ENCODE data around the gene VSIG8. TPM values are rescaled to one million over a fixed set of nuclear protein-coding genes. Genes with fewer than 3 reads are reported as not detected.

The VSIG8 gene
- total RNA-seq, 2 donors from 2014 or later, result not detected

DNA sequence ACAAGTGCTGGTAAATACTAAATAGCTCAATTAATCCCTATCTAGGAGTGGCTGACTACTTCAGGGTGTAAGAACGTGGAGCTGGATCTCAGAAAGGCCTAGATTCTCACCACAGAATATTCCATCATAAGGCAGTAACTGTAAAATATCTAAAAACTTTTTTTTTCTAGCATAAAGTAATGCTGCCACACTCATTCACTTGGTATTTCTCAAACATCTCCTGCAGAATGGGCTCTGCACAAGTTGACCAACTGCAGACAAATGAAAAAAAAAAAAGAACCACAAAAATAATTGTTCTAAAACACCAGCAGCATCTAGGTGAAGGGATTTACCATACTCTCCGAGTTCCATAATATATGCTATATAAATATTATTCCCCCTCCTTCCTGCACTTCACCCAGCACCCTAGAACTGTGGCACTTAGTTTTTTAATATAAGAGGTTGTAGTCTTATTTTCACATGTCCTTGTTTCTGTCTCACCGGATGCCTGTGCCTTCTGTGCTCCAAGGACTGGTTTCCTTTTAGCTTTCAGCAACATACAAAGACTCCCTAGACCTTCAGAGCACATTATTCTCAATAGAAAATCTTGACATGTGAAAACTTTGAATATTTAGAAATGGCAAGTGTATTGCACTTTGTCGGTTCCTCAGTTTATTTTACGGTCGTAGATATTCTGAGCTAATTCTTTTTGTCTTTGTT is 8.9 kb downstream of the VSIG8 start:
- H3K36me3 ChIP-seq (replicated peaks in 1 of 2; ENCODE audit: insufficient read depth in 1 of 2, low read depth in 2 of 2), result no peaks in the 10 kb centered on the region
- WGBS, 2 donors, result 18 to 20% methylated on average over 6 of the region's 6 CpGs
- no peaks in the 10 kb centered on the region for H3K9me3 ChIP-seq
- TF ChIP-seq POLR2A (IDR thresholded peaks at IDR 0.05), result no peak
- TF ChIP-seq, protein P1, sequence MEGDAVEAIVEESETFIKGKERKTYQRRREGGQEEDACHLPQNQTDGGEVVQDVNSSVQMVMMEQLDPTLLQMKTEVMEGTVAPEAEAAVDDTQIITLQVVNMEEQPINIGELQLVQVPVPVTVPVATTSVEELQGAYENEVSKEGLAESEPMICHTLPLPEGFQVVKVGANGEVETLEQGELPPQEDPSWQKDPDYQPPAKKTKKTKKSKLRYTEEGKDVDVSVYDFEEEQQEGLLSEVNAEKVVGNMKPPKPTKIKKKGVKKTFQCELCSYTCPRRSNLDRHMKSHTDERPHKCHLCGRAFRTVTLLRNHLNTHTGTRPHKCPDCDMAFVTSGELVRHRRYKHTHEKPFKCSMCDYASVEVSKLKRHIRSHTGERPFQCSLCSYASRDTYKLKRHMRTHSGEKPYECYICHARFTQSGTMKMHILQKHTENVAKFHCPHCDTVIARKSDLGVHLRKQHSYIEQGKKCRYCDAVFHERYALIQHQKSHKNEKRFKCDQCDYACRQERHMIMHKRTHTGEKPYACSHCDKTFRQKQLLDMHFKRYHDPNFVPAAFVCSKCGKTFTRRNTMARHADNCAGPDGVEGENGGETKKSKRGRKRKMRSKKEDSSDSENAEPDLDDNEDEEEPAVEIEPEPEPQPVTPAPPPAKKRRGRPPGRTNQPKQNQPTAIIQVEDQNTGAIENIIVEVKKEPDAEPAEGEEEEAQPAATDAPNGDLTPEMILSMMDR (IDR thresholded peaks at IDR 0.05), result no peak
- ATAC-seq, result no peak
- H3K4me3 ChIP-seq, result peak overlapping the region in 1 of 2 donors; percentile 57
- intact Hi-C loops (cut with DNase I), result no loop called here
- no peaks in the 10 kb centered on the region for H3K27me3 ChIP-seq
- peaks cover 18% of the 10 kb centered on the region for H3K4me1 ChIP-seq
- no peak for DNase-seq
- peak overlapping the region; percentile 92 to 94 (median 92) for H3K27ac ChIP-seq

DNA sequence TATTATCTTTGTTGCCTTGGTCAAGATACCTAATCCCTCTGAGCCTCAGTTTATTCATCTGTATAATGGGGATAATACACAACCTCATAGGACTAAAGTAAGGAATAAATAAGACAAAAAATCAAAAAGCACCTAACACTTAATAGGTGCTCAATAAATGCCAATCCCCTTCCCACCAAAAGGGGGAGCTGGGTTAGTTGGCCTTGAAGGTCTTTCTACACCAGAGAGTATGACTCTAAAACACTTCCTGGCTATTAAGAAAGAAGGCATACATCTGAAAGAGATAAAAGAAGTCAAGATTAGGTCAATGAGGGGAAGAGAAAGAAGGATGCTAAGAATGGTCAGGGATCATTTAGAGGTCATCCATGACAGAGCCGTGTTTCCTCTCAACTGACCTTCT is 11.1 kb downstream of the VSIG8 start:
- ATAC-seq, result no peak

DNA sequence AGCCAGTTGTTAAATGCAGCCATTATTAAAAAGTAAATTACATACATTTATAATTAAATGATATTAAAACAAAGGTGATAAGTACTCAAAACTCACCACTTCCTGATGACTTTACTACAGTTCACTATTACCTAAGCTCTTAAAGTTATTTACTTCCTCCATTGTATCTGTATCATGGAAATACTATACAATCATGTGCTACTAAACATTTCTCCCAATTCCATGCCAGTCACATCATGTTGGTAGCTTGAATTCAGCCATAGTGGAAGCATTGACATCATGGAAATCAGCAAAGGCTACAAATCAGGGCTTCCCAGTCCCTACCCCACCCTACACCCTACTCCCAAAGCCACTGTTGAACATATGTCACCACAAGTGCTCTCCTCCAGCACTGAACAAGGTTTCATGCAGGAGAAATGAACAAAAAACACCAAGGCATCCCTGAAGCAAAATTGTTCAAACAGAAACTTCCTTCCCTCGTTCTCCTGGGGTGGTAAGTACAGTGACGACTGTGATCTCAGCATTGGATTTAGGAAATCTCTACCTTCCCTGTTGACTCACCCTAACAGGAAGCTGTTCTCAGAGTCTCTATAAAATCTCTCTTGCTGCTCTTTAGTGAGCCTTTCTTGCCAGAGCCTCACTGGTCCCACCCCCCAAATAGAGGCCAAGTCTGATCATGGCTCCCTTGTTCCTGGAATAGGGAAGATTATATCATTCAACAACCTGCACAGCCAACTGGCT is 12.7 kb downstream of the VSIG8 start:
- H3K4me1 ChIP-seq, result peaks cover 12% of the 10 kb centered on the region
- DNase-seq, result no peak
- no peaks in the 10 kb centered on the region for H3K36me3 ChIP-seq (replicated peaks in 1 of 2; ENCODE audit: insufficient read depth in 1 of 2, low read depth in 2 of 2)

More for the DNA sequence above, 11.1 kb downstream of the VSIG8 start:
- Histone ChIP-seq H3K27ac (no peak overlapping the region), H3K4me3 (no peak overlapping the region), H3K36me3 (replicated peaks in 1 of 2; ENCODE audit: insufficient read depth in 1 of 2, low read depth in 2 of 2) (no peaks in the 10 kb centered on the region), H3K27me3 (no peaks in the 10 kb centered on the region), H3K4me1 (peaks cover 18% of the 10 kb centered on the region), H3K9me3 (no peaks in the 10 kb centered on the region)
- no peak for TF ChIP-seq POLR2A (IDR thresholded peaks at IDR 0.05)
- TF ChIP-seq, protein P1 (IDR thresholded peaks at IDR 0.05), result no peak
- DNase-seq, result no peak
- 63 to 82% methylated on average over 1 of the region's 1 CpG for WGBS, 2 donors
- intact Hi-C loops (cut with DNase I), result no loop called here

DNA sequence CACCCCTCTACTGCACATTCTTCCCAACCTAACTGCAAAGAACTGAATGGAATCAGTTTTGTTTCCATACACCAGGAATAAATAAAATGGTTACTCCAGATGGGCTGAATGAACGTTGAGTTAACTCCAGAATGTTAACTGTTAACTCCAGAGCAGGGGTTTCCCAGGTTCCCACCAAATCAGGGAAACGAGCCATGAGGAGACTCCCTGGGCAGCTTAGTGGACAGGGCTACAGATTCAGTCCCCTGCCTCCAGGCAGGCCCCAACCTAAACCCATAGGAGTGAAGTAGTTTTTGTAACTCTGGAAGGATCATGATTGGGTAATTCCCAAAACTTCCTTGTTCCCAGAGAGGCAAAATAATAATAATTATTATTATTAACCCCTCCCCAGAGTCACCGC is 14.1 kb downstream of the VSIG8 start:
- ATAC-seq (no peak), DNase-seq (no peak)
- Histone ChIP-seq H3K36me3 (replicated peaks in 1 of 2; ENCODE audit: insufficient read depth in 1 of 2, low read depth in 2 of 2) (no peaks in the 10 kb centered on the region), H3K27me3 (no peaks in the 10 kb centered on the region), H3K9me3 (no peaks in the 10 kb centered on the region), H3K27ac (no peak overlapping the region), H3K4me1 (peaks cover 5% of the 10 kb centered on the region), H3K4me3 (no peak overlapping the region)
- no peak for TF ChIP-seq POLR2A (IDR thresholded peaks at IDR 0.05)
- TF ChIP-seq, protein P1 (IDR thresholded peaks at IDR 0.05), result no peak
- 44 to 69% methylated on average over 3 of the region's 3 CpGs for WGBS, 2 donors
- intact Hi-C loops (cut with DNase I), result no loop called here

More for the DNA sequence above, 12.7 kb downstream of the VSIG8 start:
- Histone ChIP-seq H3K27me3 (no peaks in the 10 kb centered on the region), H3K4me3 (no peak overlapping the region), H3K9me3 (no peaks in the 10 kb centered on the region), H3K27ac (no peak overlapping the region)
- intact Hi-C loops (cut with DNase I), result no loop called here
- ATAC-seq, result no peak
- TF ChIP-seq, protein P1 (IDR thresholded peaks at IDR 0.05), result no peak
- no peak for TF ChIP-seq POLR2A (IDR thresholded peaks at IDR 0.05)
- WGBS, 2 donors, result 78 to 87% methylated on average over 2 of the region's 2 CpGs
